WI38 (cell line): ENCODE measurements around the gene IKZF4.

ENCODE experiments used
- H3K4me3 ChIP-seq: 2 replicates; pipeline ENCODE4 v1.5.1; 2011; ENCODE audit warnings: low read depth, mild to moderate bottlenecking, control low read depth, low read length
- CTCF ChIP-seq: IDR thresholded peaks from 2 replicates; pipeline ENCODE4 v1.5.1; 2012; ENCODE audit warnings: low read depth, mild to moderate bottlenecking, control low read depth, low read length

Gene IKZF4

GRCh38 chr12:56020423-56021184, at the start of gene IKZF4:
Gene IKZF4 (plus strand): TSS chr12:56021043. CDS start chr12:56021494, 451 bp downstream.
- TF ChIP-seq CTCF: no peak
- H3K4me3 ChIP-seq: peak within 1 kb of the TSS; percentile 41

- H3K4me3 ChIP-seq: peak overlapping the region; percentile 67; the same call in 1 of the 2 replicates
Measured at GRCh38 chr12:55972042-55972441, 48.8 kb upstream of the IKZF4 start.

GRCh38 chr12:55972456-55972855, 48.4 kb upstream of the IKZF4 start:
- H3K4me3 ChIP-seq: peak overlapping the region; percentile 67
- no peak for TF ChIP-seq CTCF

More at GRCh38 chr12:55972042-55972441, 48.8 kb upstream of the IKZF4 start:
- TF ChIP-seq CTCF: no peak

GRCh38 chr12:55972911-55973598, 47.8 kb upstream of the IKZF4 start:
- TF ChIP-seq CTCF: no peak

GRCh38 chr12:55973599-55974307, 47.1 kb upstream of the IKZF4 start, which contains the start of gene RAB5B:
Gene RAB5B (plus strand): TSS chr12:55974078. CDS start chr12:55986961, 12,883 bp downstream.
- H3K4me3 ChIP-seq: peak within 1 kb of the TSS; percentile 89
- no peak for TF ChIP-seq CTCF

More at GRCh38 chr12:55972911-55973598, 47.8 kb upstream of the IKZF4 start:
- H3K4me3 ChIP-seq: peak overlapping the region; percentile 67

- H3K4me3 ChIP-seq: peak overlapping the region; percentile 89
- no peak for TF ChIP-seq CTCF
Measured at GRCh38 chr12:55974308-55974730, 46.5 kb upstream of the IKZF4 start.
